SU-DHL-6 (cell line): ENCODE measurements around the gene NCMAP.

Experiments used
- EZH2phosphoT487 ChIP-seq: fragments of 200-600 bp; sonication (generic), shearing (Covaris generic); conservative IDR thresholded peaks from 2 replicates; pipeline ENCODE4 v1.6.1; 2018; ENCODE audit warnings: mild to moderate bottlenecking, antibody characterized with exemption, low read length, moderate library complexity, mixed read lengths
- TF ChIP-seq, protein P1 (sequence below): fragments of 200-600 bp; sonication (generic); IDR thresholded peaks from one replicate; pipeline ENCODE4 v1.5.1; 2017; ENCODE audit warnings: antibody characterized with exemption, mild to moderate bottlenecking, low read length, moderate library complexity; ENCODE audit not compliant: insufficient read depth, poor library complexity, severe bottlenecking

DNA sequence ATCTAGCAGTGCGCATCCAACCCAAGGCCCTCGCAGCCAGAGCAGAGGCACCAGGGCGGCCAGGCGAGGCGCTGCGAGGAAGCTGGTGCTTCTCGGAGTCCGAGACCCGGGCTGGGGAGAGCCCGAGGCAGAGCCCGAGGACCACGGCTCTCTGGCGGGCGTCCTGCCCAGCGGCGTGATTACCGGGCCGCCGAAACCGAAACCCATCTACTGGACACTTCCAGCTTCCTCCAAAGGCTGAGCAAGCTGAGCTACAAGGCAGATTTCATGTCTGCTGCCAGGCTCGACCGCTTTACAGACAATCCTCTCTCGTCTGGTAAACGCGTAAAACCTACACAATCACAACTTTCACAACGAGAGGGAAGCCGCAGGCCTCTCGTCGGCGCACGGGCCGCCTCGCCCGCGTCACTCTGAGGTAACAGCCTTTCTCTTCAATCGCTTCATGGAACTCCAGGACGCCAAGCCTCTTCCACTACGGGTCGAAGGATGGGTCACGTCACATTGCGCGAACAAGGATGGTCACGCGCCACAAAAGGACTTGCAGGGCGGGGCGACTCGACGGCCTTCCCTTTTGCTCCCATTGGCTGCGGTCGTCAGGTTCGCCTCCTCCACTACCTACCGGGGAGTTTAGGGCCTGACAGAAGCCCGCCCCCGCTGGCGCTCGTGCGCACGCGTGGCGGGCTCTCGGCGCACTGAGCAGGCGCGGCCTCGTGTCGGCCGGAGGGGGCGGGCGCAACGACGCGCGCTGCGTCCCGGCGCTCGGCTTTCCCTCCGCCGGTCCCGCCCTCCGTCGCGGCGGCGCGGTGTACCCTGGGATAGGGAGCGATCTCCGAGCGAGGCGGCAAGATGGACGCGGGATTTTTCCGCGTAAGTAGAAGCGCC is 86.8 kb downstream of the NCMAP start, which contains the start of gene SRRM1:
- TF ChIP-seq, protein P1, sequence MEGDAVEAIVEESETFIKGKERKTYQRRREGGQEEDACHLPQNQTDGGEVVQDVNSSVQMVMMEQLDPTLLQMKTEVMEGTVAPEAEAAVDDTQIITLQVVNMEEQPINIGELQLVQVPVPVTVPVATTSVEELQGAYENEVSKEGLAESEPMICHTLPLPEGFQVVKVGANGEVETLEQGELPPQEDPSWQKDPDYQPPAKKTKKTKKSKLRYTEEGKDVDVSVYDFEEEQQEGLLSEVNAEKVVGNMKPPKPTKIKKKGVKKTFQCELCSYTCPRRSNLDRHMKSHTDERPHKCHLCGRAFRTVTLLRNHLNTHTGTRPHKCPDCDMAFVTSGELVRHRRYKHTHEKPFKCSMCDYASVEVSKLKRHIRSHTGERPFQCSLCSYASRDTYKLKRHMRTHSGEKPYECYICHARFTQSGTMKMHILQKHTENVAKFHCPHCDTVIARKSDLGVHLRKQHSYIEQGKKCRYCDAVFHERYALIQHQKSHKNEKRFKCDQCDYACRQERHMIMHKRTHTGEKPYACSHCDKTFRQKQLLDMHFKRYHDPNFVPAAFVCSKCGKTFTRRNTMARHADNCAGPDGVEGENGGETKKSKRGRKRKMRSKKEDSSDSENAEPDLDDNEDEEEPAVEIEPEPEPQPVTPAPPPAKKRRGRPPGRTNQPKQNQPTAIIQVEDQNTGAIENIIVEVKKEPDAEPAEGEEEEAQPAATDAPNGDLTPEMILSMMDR = no peak
- TF ChIP-seq EZH2phosphoT487 = no peak
